GM21526 (cell line): ENCODE data around the gene C1orf216.
"Not testable (repeated sequence)": the region's sequence is repeated elsewhere in the genome, so short reads cannot be mapped to it uniquely, and the experiment has no call there.

Experiments
- ATAC-seq: cut with Tn5 transposase; IDR thresholded peaks from one replicate; pipeline ENCODE4 v1.9.1; 2021; ENCODE audit warnings: moderate library complexity; ENCODE audit not compliant: unreplicated experiment, low FRiP score

C1orf216 gene

DNA sequence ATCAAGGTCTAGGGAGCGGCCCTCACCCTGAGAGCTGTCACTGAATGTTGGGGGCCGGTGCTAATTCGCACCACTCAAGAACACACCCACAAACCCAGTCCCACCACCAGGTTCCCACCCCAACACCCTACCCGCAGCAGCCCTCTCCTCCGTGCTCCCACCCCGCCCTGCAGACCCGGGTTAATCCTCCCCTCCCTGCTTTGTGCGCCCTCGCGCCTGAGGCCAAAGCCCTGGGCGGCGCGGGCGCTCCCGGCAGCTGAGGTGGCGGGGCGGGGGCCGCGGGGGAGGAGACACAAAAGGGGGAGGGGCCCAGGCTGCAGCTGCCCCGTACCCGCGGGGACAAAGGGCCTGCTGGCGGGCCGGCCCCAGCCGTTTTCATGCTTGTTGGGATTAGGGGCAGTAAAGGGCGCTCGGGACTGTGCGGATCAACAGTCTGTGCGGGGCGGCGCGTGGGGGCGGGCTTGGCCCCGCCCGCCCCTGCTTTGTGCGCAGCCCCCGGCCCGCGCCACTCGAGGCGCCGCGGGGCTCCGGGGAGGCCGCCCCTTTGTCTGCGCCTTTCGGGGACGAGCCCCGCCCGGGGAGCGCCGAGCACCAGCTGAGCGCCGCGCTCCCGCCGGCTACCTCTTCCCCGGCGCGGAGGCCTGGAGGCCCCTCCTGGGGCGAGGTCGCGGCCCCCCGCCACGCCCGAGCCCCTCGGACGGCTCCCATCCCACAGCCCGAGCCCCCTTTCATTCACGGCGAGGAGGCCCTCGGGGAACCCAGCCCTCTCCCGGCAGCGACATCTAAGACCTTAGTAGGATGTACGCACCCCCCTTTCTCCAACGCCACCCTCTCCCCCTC lies 10.9 kb downstream of the C1orf216 start:
- ATAC-seq = no peak

DNA sequence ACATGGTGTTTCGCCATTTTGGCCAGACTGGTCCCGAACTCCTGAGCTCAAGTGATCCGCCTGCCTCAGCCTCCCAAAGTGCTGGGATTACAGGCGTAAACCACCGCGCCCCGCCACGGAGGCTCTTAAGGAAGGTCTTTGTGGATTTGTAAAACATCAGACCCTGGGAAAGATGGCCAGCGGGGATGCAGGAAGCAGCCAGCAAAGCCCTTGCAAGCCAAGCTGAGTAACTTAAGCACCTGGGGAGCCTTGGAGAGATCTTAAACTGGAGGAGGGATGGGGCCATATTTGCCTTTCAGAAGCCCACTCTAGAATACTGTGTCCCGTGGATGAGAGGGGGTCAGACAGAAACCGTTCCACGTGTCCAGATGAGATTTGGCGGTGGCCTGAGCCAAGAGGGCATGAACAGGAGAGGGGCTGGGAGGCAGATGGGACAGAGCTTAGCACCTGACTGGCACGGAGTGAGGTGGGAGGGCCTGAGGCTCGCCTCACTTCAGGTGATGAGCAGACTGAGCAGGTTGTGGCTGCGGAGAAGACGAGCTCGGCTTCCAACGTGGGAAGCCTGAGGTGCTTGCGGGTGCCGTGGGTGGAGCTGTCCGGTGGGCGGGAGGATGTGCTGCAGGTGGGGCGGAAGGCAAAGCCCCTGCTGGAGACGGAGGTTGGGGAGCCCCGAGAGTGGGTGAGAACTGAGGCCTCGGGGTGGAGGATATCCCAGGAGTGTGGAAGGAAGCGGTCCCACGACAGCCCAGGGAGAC lies 11.7 kb downstream of the C1orf216 start:
- ATAC-seq = no peak

DNA sequence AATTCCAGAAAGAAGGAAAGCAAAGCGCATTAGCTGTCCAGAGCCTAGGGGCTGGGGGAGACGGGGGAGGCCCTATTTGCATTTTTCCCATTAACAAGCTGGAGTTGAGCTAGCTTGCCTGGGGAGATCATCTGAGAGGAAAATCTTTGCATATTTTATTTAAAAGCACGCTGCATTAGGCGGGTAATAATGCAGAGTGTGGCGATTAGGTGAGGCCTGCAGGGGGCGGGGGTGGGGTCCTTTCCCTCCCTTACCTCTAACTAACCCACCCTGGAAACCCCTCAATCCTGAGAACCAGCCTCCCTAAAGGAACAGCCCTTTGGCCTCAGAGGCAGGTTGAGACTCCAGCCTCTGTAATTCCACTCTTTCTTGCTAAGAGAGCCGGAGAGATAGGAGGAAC lies 16.2 kb downstream of the C1orf216 start:
- no peak for ATAC-seq

DNA sequence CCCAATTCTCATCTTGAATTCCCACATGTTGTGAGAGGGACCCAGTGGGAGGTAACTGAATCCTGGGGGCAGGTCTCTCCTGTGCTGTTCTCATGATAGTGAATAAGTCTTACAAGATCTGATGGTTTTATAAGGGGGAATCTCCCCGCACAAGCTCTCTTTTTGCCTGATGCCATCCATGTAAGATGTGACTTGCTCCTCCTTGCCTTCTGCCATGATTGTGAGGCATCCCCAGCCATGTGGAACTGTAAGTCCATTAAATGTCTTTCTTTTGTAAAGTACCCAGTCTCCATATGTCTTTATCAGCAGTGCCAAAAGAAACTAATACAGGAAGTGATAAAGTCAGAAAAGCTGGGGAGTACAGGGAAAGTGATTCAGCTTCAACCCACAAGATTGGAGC lies 19.5 kb downstream of the C1orf216 start:
- not testable (repeated sequence) for ATAC-seq

DNA sequence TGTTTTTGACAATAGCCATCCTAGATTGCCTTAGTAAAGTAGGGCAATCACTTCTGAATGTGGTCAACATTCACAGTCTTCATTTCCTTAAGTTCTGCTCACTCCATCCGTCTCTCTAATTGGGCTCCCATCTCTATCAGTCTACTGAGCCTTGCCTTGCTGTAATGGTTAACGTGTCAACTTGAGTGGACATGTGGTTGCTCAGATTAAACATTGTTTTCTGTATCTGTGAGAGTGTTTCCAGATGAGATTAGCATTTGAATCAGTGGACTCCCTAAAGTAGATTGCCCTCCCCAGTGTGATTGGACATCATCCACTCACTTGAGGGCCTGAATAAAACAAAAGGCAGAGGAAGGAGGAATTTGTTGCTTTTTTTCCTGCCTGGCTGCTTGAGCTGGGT lies 26.4 kb downstream of the C1orf216 start:
- ATAC-seq = no peak

DNA sequence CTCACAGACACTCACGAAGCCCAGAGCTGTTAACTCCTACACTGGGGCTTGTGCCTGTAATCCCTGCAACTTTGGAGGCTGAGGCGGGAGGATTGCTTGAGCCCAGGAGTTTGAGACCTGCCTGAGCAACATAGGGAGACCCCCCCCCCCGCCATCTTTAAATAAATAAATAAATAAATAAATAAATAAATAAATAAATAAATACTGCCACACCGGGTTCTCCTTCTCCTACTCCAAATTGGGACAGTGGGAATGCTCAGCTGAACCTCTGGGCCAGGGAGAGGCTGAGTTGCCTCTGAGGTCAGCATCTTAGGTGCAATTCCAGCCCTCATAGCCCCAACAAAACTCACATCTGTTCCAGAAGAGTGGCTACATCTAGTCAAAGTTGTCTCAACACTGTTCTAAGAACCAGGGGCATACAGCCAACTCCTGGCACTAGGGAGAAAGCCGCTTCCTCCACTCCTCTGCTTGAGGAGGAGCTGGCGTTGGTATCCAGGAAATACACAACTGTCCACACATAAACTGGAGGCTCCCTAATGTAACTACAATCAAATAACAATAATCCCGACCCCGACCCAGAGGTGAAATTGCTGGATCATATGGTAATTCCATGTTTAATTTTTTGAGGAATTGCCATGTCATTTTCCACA lies 27.0 kb downstream of the C1orf216 start:
- no peak for ATAC-seq

DNA sequence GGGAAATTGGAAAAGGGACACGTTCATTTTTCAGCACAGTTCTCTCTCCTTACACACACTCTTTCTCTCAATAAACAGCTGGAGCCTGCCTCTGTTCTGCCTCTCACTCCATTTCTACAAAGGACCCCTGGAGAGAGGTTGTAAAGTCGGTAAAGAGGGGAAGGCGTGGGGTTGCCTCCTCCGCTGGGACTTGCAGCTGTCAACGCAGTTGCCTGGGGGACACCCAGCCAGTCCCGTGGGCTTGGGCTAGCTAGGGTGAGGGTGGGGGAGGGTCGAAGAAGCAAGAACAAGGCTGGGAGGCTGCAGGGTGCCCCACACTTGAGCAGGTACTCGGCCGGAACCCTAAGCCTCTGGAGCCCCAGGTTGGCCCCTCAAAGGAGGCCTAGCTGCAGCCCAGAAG lies 27.6 kb downstream of the C1orf216 start:
- ATAC-seq = no peak

GRCh38 chr1:35690103-35690502 lies 28.6 kb downstream of the C1orf216 start:
- ATAC-seq = not testable (repeated sequence)

DNA sequence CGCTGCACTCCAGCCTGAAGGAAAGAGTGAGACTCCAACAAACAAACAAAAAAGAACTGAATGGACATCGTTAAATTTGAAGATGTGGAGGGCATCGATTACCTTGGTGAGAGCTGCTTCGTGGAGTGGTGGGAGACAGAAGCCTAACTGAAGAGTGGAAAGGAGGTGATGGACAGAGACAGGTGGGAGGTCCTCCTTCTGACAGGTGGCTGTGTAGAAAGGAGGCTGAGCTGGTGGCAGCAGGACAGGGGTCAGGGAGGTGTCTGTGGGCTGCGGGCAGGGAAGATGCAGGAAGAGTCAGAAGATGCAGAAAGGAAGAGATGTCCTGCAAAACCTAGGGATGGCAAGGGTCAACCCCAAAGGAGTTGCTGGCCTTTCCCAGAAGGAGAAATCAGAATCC lies 30.5 kb downstream of the C1orf216 start:
- ATAC-seq = no peak

DNA sequence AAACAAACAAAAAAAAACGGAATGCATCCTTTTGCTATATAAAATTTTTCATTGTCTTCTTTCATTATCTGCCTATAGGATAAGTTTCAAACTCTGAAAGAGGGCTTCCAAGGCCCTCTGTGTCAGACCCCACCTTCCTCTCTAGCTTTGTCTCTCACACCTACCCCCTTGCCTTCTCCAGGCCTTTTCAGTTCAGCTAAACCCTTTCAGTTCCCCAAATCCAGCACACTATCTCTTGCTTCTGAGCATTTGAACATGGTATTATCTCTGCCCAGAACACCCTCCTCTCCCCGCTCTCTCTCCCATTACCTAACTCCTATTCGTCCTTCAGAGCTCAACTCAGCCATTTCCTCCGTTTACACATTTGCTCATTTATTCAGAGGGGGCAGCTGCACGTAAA lies 35.7 kb downstream of the C1orf216 start:
- ATAC-seq = no peak

GRCh38 chr1:35680271-35680670 lies 38.4 kb downstream of the C1orf216 start:
- no peak for ATAC-seq

- no peak for ATAC-seq
Observed at GRCh38 chr1:35675773-35676172, 42.9 kb downstream of the C1orf216 start.

DNA sequence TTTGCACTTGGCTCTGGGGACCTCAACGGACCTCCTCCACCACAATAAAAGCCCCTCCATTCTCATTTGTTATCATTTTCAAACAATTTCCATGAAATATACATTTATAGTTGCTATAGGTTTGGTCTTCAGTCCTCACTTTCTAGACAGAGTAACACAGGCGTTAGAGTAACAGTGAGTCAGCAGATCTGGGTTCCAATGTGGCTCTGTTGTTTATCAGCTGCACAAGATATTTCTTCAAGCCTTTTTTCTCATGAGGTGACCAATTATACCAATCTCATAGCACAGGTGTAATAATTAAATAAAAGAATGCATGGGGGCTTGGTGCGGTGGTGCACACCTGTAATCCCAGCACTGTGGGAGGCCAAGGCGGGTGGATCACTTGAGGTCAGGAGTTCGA lies 44.6 kb downstream of the C1orf216 start:
- no peak for ATAC-seq

- no peak for ATAC-seq
Observed at GRCh38 chr1:35672116-35672515, 46.6 kb downstream of the C1orf216 start.

DNA sequence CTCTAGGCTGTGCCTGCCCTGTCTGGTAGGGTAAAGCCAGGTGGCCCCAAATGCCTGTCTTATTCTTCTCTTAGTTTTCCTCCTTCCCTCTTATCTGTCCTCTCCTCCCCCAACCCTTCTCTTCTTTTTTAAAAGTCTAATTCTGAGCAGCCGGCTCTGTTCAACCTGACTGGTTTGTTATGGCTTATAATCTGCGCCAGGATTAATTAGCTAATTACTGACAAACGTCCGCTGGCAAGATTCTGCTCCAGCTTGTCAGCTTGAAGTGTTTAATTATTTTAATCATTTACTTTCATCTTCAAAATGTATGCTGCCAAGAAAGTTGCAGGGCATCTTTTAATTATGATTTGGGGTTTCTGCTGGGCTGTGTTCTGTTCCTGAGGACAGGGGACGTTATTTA lies 50.2 kb downstream of the C1orf216 start:
- ATAC-seq = no peak

DNA sequence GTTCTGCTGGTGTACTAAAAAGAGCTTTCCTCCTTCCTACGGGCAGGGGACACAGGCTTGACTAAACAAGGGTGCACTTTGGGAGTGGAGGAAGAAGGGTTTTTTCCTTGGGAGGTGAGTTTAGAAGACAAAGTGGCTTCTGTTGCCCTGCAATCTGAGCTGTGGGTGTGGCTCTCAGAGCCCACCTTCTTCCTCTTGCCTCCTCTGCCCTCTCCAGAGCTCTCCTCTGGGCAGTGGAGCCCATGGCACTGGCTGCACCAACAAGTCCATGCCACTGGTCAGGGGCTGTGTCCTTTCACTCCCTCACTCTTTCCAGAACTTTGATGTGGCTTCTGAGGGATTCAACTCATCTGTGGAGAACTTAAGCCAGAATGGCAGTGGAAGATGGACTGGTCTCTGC lies 51.8 kb downstream of the C1orf216 start:
- no peak for ATAC-seq

GRCh38 chr1:35666216-35666615 lies 52.5 kb downstream of the C1orf216 start:
- no peak for ATAC-seq
